HG03095 (cell line): Measurements from ENCODE around the gene PDE2A.

Source experiments
- ATAC-seq: cut with Tn5 transposase; IDR thresholded peaks from one replicate; pipeline ENCODE4 v1.9.1; 2021; ENCODE audit warnings: moderate library complexity; ENCODE audit not compliant: unreplicated experiment

Gene PDE2A

DNA sequence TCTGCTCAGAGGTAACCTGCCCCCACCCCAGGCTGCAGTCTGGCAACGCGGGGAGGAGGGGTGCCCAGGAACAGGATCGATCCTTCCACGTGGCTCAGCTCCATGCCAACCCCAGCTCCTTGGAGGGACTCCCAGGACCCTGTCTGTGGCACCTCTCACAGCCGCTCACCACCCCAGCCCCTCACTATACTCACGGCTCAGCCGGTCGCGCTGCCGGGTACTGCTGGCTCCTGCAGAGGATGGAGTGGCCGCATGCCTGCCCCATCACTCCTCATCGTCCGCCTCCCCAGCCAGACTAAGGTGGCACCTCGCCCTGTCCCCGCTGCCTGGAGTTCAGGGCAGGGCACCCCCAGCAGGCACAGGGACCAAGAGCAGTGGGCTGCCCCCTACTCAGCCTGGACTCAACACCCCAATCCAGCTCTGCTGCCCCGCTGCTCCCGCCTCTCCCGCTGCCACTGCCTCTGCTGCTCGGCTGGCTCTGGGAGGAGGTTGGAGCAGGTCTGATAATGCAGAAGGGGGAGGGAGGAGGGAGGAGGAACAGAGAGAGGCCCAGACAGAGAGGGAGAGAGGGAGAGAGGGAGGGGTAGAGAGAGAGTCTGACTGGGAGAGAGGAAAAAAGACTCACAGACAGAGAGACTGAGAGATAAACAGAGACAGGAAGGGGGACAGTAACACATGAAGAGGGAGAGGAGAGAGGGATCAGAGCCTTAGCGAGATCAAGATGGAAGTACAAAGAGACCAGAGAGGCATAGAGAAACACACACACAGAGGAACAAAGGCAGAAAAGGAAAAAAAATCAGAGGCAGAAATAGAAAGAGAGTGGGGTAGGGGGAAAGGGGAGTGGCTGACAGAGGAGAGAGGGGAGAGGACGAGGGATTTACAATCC lies at the start of gene PDE2A:
Gene PDE2A (minus strand): TSS at position 480 of the 886 bp plus-strand sequence. CDS start 215 bp downstream, at position 265.
- no peak for ATAC-seq

DNA sequence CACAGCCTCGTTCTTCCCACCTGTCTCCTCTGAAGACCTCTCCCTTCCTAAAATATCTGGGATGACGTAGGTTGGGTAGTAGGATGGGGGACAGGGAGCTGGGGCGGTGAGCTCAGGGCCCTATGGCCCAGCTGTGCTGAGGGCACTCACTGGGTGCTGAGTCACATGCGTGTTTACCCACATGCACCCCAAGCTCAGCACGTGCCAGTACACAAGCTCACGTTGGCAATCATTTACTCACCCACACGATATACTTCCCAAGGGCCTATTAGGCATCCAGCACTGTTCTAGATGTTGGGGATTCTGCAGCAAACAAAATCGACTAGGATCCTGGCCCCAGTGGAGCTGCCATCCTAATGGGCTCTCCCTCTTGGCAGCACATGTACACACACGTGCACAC lies 49.3 kb upstream of the PDE2A start:
- no peak for ATAC-seq

DNA sequence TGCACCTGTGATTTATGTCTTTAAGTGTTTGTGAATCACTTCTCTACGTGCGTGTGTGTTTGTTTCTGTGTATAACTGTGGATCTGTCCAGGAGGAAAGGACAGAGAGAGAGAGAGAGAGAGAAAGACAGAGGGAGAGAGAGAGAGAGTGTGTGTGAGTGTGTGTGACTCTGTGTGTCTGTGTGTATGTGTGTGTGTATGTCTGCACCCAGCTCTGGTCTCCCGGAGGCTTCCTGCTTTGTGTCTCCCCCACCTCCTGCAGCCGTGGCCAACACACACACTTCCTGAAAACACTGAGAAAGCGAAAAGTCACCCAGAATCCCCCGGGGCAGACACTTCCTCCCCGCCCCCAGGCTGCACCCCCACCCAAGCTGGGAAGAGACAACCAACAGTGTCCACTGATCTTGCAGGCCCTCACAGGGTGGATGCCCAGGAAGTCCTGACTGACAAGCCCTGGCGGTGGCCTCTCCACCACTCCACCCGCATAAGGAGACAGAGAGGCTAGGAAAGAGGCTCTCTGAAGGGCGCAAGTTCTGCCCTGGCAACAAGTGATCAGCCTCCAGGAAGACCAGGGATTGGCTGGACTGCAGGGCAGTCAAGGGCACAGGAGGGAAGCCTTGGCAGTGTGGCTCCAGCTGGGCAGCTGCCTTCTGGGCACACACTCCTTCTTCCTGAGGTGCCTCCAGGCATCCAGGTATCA lies 48.0 kb upstream of the PDE2A start:
- ATAC-seq = peak; percentile 73

DNA sequence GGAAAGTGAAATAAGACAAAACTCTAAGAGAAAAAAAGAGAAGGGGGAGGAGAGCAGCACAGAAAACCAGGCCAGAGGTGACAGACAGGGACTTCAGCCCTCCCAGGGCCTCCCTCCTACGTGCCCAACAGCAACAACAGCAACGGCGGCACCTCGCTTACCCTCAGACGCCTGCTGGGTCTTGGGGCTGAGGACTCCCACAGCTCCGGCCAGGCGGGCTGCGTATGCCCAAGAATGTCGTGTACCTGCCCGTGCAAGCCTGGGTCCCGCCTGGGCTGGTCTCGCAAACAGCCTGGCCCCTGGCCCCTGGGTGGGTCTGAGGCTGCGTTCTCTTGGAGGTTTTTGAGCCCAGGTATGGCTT lies 47.4 kb upstream of the PDE2A start:
- no peak for ATAC-seq

DNA sequence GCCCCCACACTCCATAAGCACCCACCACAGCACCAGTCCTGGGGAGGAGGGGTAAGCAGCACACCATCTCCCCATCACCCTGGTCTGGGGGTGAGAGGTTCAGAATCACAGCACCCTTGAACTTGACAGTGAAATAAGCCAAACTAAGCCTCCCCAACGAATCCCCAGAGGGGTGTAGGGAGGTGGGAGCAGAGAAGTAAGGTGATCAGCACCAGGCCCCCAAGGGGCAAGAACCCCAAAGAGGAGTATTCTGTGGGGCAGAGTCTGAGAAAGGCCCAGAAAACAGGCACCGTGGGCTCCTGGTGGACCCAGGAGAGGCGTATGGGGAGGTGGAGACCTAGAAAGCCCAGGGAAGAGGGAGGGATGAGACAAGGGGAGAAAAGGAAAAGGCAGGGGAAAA lies 47.1 kb upstream of the PDE2A start:
- ATAC-seq = no peak

GRCh38 chr11:72720784-72721183 lies 46.6 kb upstream of the PDE2A start:
- no peak for ATAC-seq

GRCh38 chr11:72720047-72720446 lies 45.8 kb upstream of the PDE2A start:
- ATAC-seq = no peak

GRCh38 chr11:72719551-72719950 lies 45.3 kb upstream of the PDE2A start:
- no peak for ATAC-seq

DNA sequence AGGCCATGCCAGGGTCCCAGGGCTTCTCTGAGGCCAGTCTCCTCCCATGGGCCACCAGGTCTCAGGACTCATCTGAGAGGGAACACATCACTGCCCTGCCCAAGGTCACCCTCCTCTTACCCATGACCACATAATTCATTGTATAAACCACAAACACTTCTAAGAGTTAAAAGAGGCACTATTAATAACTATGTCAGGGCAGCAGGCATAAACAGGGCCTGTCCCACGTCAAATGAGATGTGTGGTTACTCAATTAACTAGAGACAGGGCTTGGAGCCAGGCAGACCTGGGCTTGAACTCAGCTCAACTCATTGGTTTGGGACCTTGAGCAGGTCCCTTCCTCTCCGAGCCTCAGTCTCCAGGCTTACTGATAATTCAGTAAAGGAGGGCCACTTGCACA lies 44.9 kb upstream of the PDE2A start:
- no peak for ATAC-seq

DNA sequence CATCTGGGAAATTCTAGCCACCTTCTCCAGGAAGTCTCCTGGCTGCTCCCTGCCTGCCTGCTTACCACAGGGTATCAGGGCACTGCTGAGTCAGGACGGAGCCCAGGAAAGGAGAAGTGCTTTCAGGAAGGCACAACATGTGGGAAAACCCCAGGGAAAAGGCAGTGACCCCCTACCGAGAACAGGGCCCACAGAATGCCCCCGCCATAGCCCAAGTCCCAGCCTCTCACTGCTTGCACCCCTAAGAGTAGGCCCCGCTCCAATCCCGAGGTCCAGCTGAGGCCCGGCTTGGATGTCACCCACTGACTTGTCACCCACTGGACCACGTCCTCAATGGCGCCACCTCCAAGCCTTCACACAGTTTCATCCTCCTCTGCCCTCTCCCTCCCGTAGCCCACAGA lies 43.9 kb upstream of the PDE2A start:
- ATAC-seq = no peak

GRCh38 chr11:72716788-72717435 lies 42.7 kb upstream of the PDE2A start:
- ATAC-seq = no peak

DNA sequence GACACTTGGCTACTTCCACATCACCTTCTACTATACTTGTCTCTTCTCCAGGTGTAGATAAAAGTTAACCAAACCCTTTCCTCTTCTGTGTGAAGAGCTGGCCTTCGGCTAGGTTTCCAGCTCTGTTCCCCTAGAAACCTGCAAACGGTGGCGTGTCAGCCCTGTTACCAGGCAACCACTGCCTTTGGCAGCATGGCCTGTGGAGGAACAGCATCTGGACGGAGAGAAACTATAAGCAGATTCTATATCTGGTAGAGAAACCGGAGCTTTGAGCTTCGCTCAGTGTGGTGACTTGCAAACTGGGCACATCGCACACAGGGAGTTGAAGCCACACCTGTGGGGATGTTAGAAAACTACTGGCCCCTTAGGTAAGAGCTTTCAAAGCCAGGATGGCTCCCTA lies 42.1 kb upstream of the PDE2A start:
- ATAC-seq = no peak

GRCh38 chr11:72712841-72713240 lies 38.6 kb upstream of the PDE2A start:
- ATAC-seq = no peak

DNA sequence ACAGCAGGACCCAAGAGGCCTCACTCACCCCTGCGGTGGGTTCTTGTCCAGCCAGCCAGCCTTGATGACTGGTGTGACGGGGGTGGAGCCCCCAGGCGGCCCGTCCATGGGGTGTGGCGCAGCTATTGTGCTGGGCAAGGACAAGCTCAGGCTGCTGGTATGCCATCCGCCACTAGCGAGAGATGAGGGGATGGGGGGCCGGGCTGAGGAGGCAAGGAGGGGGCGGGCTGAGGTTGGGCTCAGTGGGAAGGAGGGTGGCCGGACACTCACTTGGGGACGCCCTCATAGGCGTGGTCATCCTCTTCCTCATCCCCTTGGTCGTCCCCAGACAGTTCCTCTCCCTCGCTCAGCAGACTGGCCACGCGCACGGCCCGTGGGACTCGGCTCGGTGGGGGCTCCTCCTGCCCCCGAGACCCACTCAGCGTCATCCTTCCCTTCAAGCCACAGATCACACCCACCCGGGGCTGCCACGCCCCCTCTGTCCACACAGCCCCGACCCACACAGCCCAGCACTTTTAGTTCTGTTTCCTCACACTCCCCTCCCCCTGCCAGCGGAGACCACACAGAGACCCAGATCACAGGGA lies 38.0 kb upstream of the PDE2A start:
- no peak for ATAC-seq

- ATAC-seq = no peak
These were observed 36.9 kb upstream of the PDE2A start for GRCh38 chr11:72711141-72711540.

DNA sequence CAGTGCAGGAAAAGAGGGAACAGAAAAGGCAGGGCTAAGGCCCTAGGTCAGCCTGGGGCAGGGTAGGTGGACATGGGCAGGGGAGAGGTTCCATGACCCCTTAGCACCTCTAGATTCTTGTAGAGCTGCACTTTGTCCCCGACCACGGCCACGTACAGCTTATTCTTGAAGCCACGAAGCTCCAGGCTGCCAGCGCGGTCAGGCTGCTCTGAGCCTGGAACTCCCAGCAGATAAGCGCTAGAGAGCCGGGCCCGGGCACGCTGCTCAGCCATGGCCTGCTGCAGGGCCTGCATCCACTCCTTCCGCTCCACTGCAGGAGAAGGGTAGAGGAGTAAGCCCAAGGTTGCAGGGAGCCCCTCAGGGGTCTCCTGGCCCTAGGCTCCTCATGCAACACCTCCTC lies 36.1 kb upstream of the PDE2A start:
- no peak for ATAC-seq

- no peak for ATAC-seq
These were observed 35.4 kb upstream of the PDE2A start for GRCh38 chr11:72709478-72710238.

- no peak for ATAC-seq
These were observed 32.8 kb upstream of the PDE2A start for GRCh38 chr11:72707032-72707431.

DNA sequence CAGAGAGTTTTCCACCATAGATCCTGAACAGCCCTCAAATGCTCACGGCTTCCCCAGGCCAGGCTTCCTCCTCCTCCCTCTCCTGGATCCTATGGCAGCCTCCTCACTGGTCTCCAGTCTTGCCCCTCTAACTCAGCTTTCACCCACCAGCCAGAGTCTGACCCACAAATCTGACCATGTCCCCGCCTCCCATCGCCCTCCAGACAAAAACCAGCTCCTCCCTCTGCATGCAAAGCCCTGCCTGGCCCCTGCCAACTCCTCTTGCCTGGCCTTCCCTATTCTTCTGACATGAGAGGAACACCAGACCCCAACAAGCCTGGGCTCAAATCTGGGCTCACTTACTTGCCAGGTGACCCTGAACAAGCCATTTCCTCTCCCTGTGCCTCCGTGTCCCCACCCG lies 32.4 kb upstream of the PDE2A start:
- ATAC-seq = no peak

- ATAC-seq = no peak
These were observed 31.5 kb upstream of the PDE2A start for GRCh38 chr11:72705442-72706365.
